GM18951 (cell line): ENCODE measurements around the gene CHIC2.
"Not testable (repeated sequence)": the region's sequence is repeated elsewhere in the genome, so short reads cannot be mapped to it uniquely, and the experiment has no call there.

Experiments used
- POLR2A ChIP-seq: IDR thresholded peaks from 4 replicates; pipeline ENCODE4 v1.6.1; 2011; ENCODE audit warnings: mild to moderate bottlenecking; ENCODE audit not compliant: insufficient read length, insufficient read depth; ENCODE audit errors: extremely low read depth
- in situ Hi-C: fragments of 300-500 bp; cut with MboI; formaldehyde crosslinking; loops from one replicate; pipeline ENCODE4 v1.12.0; 2022; ENCODE audit warnings: low sequenced_read_pairs, mixed read lengths, inconsistent platforms; ENCODE audit not compliant: unreplicated experiment

The CHIC2 gene

GRCh38 chr4:54060116-54060515 lies 4.3 kb downstream of the CHIC2 start:
- in situ Hi-C loops = no loop called here
- TF ChIP-seq POLR2A = no peak

GRCh38 chr4:54058171-54058570 lies 6.2 kb downstream of the CHIC2 start:
- in situ Hi-C loops = no loop called here

GRCh38 chr4:54056360-54056759 lies 8.0 kb downstream of the CHIC2 start:
- TF ChIP-seq POLR2A = no peak
- in situ Hi-C loops = no loop called here

More at GRCh38 chr4:54058171-54058570, 6.2 kb downstream of the CHIC2 start:
- TF ChIP-seq POLR2A = no peak

- in situ Hi-C loops = no loop called here
Observed at GRCh38 chr4:54055494-54055893, 8.9 kb downstream of the CHIC2 start.

GRCh38 chr4:54054501-54054900 lies 9.9 kb downstream of the CHIC2 start:
- in situ Hi-C loops = no loop called here

More at GRCh38 chr4:54055494-54055893, 8.9 kb downstream of the CHIC2 start:
- TF ChIP-seq POLR2A = no peak

GRCh38 chr4:54053322-54053721 lies 11.1 kb downstream of the CHIC2 start:
- in situ Hi-C loops = not testable (repeated sequence)

More at GRCh38 chr4:54054501-54054900, 9.9 kb downstream of the CHIC2 start:
- no peak for TF ChIP-seq POLR2A

GRCh38 chr4:54050214-54050904 lies 14.0 kb downstream of the CHIC2 start:
- no peak for TF ChIP-seq POLR2A
- in situ Hi-C loops = no loop called here

GRCh38 chr4:54043630-54044029 lies 20.8 kb downstream of the CHIC2 start:
- in situ Hi-C loops = not testable (repeated sequence)

- in situ Hi-C loops = no loop called here
- no peak for TF ChIP-seq POLR2A
Observed at GRCh38 chr4:54041933-54042332, 22.5 kb downstream of the CHIC2 start.

GRCh38 chr4:54041100-54041499 lies 23.3 kb downstream of the CHIC2 start:
- in situ Hi-C loops = no loop called here
- TF ChIP-seq POLR2A = no peak

GRCh38 chr4:54038056-54038455 lies 26.3 kb downstream of the CHIC2 start:
- no peak for TF ChIP-seq POLR2A
- in situ Hi-C loops = no loop called here

- no peak for TF ChIP-seq POLR2A
- in situ Hi-C loops = no loop called here
Observed at GRCh38 chr4:54036184-54036583, 28.2 kb downstream of the CHIC2 start.

- in situ Hi-C loops = no loop called here
- TF ChIP-seq POLR2A = no peak
Observed at GRCh38 chr4:54032558-54033135, 31.8 kb downstream of the CHIC2 start.

GRCh38 chr4:54027311-54027710 lies 37.1 kb downstream of the CHIC2 start:
- no peak for TF ChIP-seq POLR2A
- in situ Hi-C loops = no loop called here
